Neural cell (in vitro differentiated cells): ENCODE data around the gene SEC16B. TPM values are rescaled to one million over a fixed set of nuclear protein-coding genes. Genes with fewer than 3 reads are reported as not detected.

ENCODE experiments used
- H2AFZ ChIP-seq: fragments of 200-600, 300-800 bp; sonication (generic), shearing (Covaris generic); 2 replicates; pipeline ENCODE4 v1.6.0; 2014; ENCODE audit warnings: low read depth, mild to moderate bottlenecking, antibody characterized with exemption, low read length, moderate library complexity
- H3F3A ChIP-seq: fragments of 200-600 bp; shearing (Covaris generic); 2 replicates; pipeline ENCODE4 v1.6.1; 2016; ENCODE audit warnings: mild to moderate bottlenecking, moderate library complexity, mixed read lengths, antibody characterized with exemption, low read length; ENCODE audit not compliant: insufficient read depth, poor library complexity, severe bottlenecking
- H3K27ac ChIP-seq: fragments of 200-600, 300-800 bp; sonication (generic), shearing (Covaris generic); 2 replicates; pipeline ENCODE4 v1.5.1; 2014; ENCODE audit warnings: mild to moderate bottlenecking, low read length, moderate library complexity
- H3K27me3 ChIP-seq: fragments of 300-800, 200-600 bp; sonication (generic), shearing (Covaris generic); 2 replicates; pipeline ENCODE4 v1.6.0; 2014; ENCODE audit warnings: mild to moderate bottlenecking, low read depth, low read length, moderate library complexity; ENCODE audit not compliant: insufficient read depth
- H3K36me3 ChIP-seq: fragments of 300-800, 200-600 bp; sonication (generic), shearing (Covaris generic); 2 replicates; pipeline ENCODE4 v1.5.1; 2014; ENCODE audit warnings: mild to moderate bottlenecking, antibody characterized with exemption, low read length, moderate library complexity; ENCODE audit not compliant: insufficient read depth
- H3K4me2 ChIP-seq: fragments of 300-800, 200-600 bp; sonication (generic), shearing (Covaris generic); 2 replicates; pipeline ENCODE4 v1.6.0; 2014; ENCODE audit warnings: mild to moderate bottlenecking, low read length
- H3K4me3 ChIP-seq: fragments of 300-800, 200-600 bp; sonication (generic), shearing (Covaris generic); 2 replicates; pipeline ENCODE4 v1.5.1; 2014; ENCODE audit warnings: mild to moderate bottlenecking, low read length, moderate library complexity
- H3K79me2 ChIP-seq: fragments of 200-600 bp; shearing (Covaris generic); replicated peaks from 2 replicates; pipeline ENCODE4 v1.6.0; 2014; ENCODE audit warnings: mild to moderate bottlenecking, low read length, moderate library complexity; ENCODE audit not compliant: insufficient read depth
- H3K9ac ChIP-seq: fragments of 300-800, 200-600 bp; sonication (generic), shearing (Covaris generic); 2 replicates; pipeline ENCODE4 v1.6.1; 2016; ENCODE audit warnings: mild to moderate bottlenecking, low read length, mixed read lengths
- H3K9me2 ChIP-seq: fragments of 200-600 bp; shearing (Covaris generic); 2 replicates; pipeline ENCODE4 v1.6.1; 2016; ENCODE audit warnings: mild to moderate bottlenecking, low read length, mixed read lengths; ENCODE audit not compliant: insufficient read depth
- H3K9me3 ChIP-seq: fragments of 200-600, 300-800 bp; sonication (generic), shearing (Covaris generic); 2 replicates; pipeline ENCODE4 v1.6.1; 2016; ENCODE audit warnings: mild to moderate bottlenecking, mixed run types, low read length, moderate library complexity, mixed read lengths
- H4K20me1 ChIP-seq: fragments of 200-600 bp; shearing (Covaris generic); 2 replicates; pipeline ENCODE4 v1.6.1; 2016; ENCODE audit warnings: mild to moderate bottlenecking, mixed run types; ENCODE audit not compliant: insufficient read depth
- EP300 ChIP-seq: fragments of 450-650 bp; conservative IDR thresholded peaks from 2 replicates; pipeline ENCODE4 v1.6.1; 2014; ENCODE audit warnings: antibody characterized with exemption, mild to moderate bottlenecking, moderate library complexity; ENCODE audit not compliant: poor library complexity, severe bottlenecking
- EZH2 ChIP-seq: fragments of 200-600, 300-800 bp; shearing (Covaris generic), sonication (generic); IDR thresholded peaks from 2 replicates; pipeline ENCODE4 v1.6.1; 2014; ENCODE audit warnings: antibody characterized with exemption, low read length, borderline replicate concordance, mild to moderate bottlenecking; ENCODE audit not compliant: insufficient read depth, poor library complexity, severe bottlenecking
- MXI1 ChIP-seq: fragments of 450-650 bp; conservative IDR thresholded peaks from 2 replicates; pipeline ENCODE4 v1.6.1; 2014; ENCODE audit warnings: antibody characterized with exemption, mild to moderate bottlenecking; ENCODE audit not compliant: poor library complexity, severe bottlenecking
- POLR2AphosphoS5 ChIP-seq: IDR thresholded peaks from 2 replicates; pipeline ENCODE4 v1.6.1; 2012
- RAD21 ChIP-seq: fragments of 450-650 bp; conservative IDR thresholded peaks from 2 replicates; pipeline ENCODE4 v1.6.1; 2014; ENCODE audit warnings: antibody characterized with exemption, mild to moderate bottlenecking, moderate library complexity
- SMC3 ChIP-seq: fragments of 450-650 bp; conservative IDR thresholded peaks from 2 replicates; pipeline ENCODE4 v1.6.1; 2014; ENCODE audit warnings: antibody characterized with exemption, mild to moderate bottlenecking, moderate library complexity; ENCODE audit not compliant: poor library complexity
- TAF1 ChIP-seq: IDR thresholded peaks from 2 replicates; pipeline ENCODE4 v1.6.1; 2012; ENCODE audit warnings: low read depth
- polyA minus RNA-seq: library from RNA; depleted of rRNA, polyadenylated mRNA; stranded (reverse); fragments of >200 nt; gene quantifications from 2 replicates; pipeline ENCODE4 v1.2.3, GENCODE V29; 2014
- polyA plus RNA-seq: library from polyadenylated mRNA; depleted of rRNA; stranded (reverse); fragments of >200 nt; gene quantifications from 2 replicates; pipeline ENCODE4 v1.2.3, GENCODE V29; 2014
- TF ChIP-seq, protein P1 (sequence below): fragments of 450-650 bp; IDR thresholded peaks from 2 replicates; pipeline ENCODE4 v1.5.1; 2014; ENCODE audit warnings: antibody characterized with exemption, mild to moderate bottlenecking, moderate library complexity; ENCODE audit not compliant: poor library complexity, severe bottlenecking
- TF ChIP-seq, protein P2 (sequence below): IDR thresholded peaks from 2 replicates; pipeline ENCODE4 v1.6.1; 2012; ENCODE audit warnings: borderline replicate concordance

The SEC16B gene, protein sequence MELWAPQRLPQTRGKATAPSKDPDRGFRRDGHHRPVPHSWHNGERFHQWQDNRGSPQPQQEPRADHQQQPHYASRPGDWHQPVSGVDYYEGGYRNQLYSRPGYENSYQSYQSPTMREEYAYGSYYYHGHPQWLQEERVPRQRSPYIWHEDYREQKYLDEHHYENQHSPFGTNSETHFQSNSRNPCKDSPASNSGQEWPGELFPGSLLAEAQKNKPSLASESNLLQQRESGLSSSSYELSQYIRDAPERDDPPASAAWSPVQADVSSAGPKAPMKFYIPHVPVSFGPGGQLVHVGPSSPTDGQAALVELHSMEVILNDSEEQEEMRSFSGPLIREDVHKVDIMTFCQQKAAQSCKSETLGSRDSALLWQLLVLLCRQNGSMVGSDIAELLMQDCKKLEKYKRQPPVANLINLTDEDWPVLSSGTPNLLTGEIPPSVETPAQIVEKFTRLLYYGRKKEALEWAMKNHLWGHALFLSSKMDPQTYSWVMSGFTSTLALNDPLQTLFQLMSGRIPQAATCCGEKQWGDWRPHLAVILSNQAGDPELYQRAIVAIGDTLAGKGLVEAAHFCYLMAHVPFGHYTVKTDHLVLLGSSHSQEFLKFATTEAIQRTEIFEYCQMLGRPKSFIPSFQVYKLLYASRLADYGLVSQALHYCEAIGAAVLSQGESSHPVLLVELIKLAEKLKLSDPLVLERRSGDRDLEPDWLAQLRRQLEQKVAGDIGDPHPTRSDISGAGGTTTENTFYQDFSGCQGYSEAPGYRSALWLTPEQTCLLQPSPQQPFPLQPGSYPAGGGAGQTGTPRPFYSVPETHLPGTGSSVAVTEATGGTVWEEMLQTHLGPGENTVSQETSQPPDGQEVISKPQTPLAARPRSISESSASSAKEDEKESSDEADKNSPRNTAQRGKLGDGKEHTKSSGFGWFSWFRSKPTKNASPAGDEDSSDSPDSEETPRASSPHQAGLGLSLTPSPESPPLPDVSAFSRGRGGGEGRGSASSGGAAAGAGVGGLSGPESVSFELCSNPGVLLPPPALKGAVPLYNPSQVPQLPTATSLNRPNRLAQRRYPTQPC
- polyA plus RNA-seq (0.78 and 2.1 TPM in 2 replicates), polyA minus RNA-seq (0.24 and 1.9 TPM in 2 replicates)

DNA sequence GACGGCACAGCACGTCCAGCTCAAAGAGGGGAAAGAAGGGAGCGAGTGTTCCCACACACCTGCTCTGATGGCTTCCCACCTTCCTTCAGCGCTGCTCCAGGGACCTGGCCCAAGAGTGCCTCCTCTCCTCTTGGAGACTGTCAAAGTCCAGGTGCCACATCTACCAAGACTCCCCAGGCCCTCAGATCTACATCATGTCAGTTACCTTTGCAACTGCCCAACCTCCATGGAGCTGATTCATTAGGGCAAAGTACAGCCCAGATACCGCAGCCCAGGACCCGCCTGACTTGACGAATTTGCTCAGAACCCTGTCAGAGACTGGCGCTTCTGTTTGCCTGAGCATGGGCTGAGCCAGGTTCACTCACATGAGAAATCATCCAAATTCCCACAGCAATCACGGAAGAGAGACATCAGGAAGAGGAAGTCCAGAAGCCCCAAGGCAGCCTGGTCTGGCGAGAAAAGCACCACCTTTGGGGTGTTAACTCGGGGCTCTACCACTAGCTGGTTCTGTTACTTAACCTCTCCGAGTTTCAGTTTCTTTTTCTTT is at the start of gene SEC16B:
Gene SEC16B, minus strand, starts transcription at position 234 of the 547 bp plus-strand sequence. CDS start 2,077 bp downstream, outside the sequence.
- Histone ChIP-seq H3K27me3 (no peaks in the 10 kb centered on the region), H4K20me1 (no peaks in the 10 kb centered on the region), H3K9me3 (no peaks in the 10 kb centered on the region), H3K9me2 (no peaks in the 10 kb centered on the region), H3K79me2 (no peaks in the 10 kb centered on the region), H2AFZ (no peak within 1 kb of the TSS), H3K9ac (no peak within 1 kb of the TSS), H3K27ac (no peak within 1 kb of the TSS), H3F3A (no peaks in the 10 kb centered on the region), H3K4me2 (no peak within 1 kb of the TSS), H3K4me3 (no peak within 1 kb of the TSS), H3K36me3 (no peaks in the 10 kb centered on the region)
- TF ChIP-seq EP300 (no peak), POLR2AphosphoS5 (no peak), SMC3 (no peak), RAD21 (no peak), MXI1 (no peak), EZH2 (no peak), TAF1 (no peak)
- TF ChIP-seq, protein P1, sequence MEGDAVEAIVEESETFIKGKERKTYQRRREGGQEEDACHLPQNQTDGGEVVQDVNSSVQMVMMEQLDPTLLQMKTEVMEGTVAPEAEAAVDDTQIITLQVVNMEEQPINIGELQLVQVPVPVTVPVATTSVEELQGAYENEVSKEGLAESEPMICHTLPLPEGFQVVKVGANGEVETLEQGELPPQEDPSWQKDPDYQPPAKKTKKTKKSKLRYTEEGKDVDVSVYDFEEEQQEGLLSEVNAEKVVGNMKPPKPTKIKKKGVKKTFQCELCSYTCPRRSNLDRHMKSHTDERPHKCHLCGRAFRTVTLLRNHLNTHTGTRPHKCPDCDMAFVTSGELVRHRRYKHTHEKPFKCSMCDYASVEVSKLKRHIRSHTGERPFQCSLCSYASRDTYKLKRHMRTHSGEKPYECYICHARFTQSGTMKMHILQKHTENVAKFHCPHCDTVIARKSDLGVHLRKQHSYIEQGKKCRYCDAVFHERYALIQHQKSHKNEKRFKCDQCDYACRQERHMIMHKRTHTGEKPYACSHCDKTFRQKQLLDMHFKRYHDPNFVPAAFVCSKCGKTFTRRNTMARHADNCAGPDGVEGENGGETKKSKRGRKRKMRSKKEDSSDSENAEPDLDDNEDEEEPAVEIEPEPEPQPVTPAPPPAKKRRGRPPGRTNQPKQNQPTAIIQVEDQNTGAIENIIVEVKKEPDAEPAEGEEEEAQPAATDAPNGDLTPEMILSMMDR, result no peak
- TF ChIP-seq, protein P2, sequence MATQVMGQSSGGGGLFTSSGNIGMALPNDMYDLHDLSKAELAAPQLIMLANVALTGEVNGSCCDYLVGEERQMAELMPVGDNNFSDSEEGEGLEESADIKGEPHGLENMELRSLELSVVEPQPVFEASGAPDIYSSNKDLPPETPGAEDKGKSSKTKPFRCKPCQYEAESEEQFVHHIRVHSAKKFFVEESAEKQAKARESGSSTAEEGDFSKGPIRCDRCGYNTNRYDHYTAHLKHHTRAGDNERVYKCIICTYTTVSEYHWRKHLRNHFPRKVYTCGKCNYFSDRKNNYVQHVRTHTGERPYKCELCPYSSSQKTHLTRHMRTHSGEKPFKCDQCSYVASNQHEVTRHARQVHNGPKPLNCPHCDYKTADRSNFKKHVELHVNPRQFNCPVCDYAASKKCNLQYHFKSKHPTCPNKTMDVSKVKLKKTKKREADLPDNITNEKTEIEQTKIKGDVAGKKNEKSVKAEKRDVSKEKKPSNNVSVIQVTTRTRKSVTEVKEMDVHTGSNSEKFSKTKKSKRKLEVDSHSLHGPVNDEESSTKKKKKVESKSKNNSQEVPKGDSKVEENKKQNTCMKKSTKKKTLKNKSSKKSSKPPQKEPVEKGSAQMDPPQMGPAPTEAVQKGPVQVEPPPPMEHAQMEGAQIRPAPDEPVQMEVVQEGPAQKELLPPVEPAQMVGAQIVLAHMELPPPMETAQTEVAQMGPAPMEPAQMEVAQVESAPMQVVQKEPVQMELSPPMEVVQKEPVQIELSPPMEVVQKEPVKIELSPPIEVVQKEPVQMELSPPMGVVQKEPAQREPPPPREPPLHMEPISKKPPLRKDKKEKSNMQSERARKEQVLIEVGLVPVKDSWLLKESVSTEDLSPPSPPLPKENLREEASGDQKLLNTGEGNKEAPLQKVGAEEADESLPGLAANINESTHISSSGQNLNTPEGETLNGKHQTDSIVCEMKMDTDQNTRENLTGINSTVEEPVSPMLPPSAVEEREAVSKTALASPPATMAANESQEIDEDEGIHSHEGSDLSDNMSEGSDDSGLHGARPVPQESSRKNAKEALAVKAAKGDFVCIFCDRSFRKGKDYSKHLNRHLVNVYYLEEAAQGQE, result no peak

DNA sequence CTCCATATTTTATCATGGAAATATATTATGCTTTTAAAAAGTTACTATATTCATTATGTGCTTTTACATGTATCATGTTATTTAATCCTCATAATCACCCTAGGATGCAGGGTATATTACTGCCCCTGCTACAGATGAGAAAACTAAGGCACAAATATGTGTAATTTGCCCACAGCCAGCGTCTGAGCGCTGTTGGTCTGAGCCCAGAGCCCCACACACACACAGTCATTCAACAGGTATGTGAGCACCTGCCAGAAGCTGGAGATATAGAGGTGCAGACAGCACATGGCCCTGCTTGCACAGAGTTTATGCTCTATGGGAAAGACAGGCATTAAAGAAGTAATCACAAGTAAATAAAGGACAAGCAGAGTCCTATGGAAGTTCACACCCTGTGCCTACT is 49.8 kb upstream of the SEC16B start:
- Histone ChIP-seq H2AFZ (no peak overlapping the region), H3K27ac (no peak overlapping the region), H3K9ac (no peak overlapping the region), H3K4me3 (no peak overlapping the region), H3K27me3 (no peaks in the 10 kb centered on the region), H3K79me2 (no peaks in the 10 kb centered on the region), H4K20me1 (no peaks in the 10 kb centered on the region), H3K4me2 (no peak overlapping the region), H3F3A (no peaks in the 10 kb centered on the region), H3K36me3 (no peaks in the 10 kb centered on the region), H3K9me3 (peaks cover 3% of the 10 kb centered on the region), H3K9me2 (no peaks in the 10 kb centered on the region)
- TF ChIP-seq EZH2 (no peak), TAF1 (no peak), RAD21 (no peak), EP300 (no peak), POLR2AphosphoS5 (no peak), SMC3 (no peak), MXI1 (no peak)
- TF ChIP-seq, protein P2, result no peak
- TF ChIP-seq, protein P1, result no peak
